ENCODE data around the gene GALNT17. TPM values are rescaled to one million over a fixed set of nuclear protein-coding genes. Genes with fewer than 3 reads are reported as not detected.

GALNT17 gene
- total RNA-seq, 1 experiment from 2014 or later = not detected

DNA sequence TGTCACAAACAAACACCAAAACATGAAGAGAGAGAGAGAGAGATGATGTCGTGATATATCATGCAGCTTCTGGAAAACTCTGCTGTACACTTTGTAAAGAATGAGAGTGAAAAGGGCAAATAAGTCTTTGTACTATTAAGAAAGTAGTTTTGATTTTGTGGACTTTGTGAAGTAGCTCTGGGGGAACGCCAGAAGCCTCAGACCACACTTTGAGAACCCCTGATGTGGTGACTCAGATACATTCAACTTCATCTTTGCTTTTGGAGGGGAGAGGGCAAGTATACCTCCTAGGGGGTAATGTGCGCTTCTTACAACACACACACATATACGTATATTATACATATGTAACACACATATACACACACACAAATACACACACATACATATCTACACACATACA, 84.3 kb downstream of the GALNT17 start:
- no TSS peak for BruUV-seq (replicated peaks)
- H3K9me3 ChIP-seq (ENCODE audit: insufficient read depth, low read depth) = no peaks in the 10 kb centered on the region
- ChIA-PET POLR2A (ENCODE audit: unreplicated experiment) (no interaction called here), CTCF (no interaction called here)
- no peak for DNase-seq
- no peak overlapping the region for H3K4me3 ChIP-seq
- H3K79me2 ChIP-seq (ENCODE audit: low read depth) = no peaks in the 10 kb centered on the region
- H3K27me3 ChIP-seq (ENCODE audit: insufficient read depth, low read depth) = no peaks in the 10 kb centered on the region
- H2AFZ ChIP-seq = no peak overlapping the region
- no peaks in the 10 kb centered on the region for H3F3A ChIP-seq (ENCODE audit: insufficient read depth, low read depth)
- H4K20me1 ChIP-seq (ENCODE audit: insufficient read depth) = no peaks in the 10 kb centered on the region
- H3K36me3 ChIP-seq (ENCODE audit: low read depth) = no peaks in the 10 kb centered on the region
- TF ChIP-seq, protein P1, sequence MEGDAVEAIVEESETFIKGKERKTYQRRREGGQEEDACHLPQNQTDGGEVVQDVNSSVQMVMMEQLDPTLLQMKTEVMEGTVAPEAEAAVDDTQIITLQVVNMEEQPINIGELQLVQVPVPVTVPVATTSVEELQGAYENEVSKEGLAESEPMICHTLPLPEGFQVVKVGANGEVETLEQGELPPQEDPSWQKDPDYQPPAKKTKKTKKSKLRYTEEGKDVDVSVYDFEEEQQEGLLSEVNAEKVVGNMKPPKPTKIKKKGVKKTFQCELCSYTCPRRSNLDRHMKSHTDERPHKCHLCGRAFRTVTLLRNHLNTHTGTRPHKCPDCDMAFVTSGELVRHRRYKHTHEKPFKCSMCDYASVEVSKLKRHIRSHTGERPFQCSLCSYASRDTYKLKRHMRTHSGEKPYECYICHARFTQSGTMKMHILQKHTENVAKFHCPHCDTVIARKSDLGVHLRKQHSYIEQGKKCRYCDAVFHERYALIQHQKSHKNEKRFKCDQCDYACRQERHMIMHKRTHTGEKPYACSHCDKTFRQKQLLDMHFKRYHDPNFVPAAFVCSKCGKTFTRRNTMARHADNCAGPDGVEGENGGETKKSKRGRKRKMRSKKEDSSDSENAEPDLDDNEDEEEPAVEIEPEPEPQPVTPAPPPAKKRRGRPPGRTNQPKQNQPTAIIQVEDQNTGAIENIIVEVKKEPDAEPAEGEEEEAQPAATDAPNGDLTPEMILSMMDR (conservative IDR thresholded peaks at IDR 0.05) = no peak
- TF ChIP-seq EZH2 (IDR thresholded peaks at IDR 0.05; ENCODE audit: low read depth) = no peak
- intact Hi-C loops (cut with micrococcal nuclease; ENCODE audit: unreplicated experiment) = no loop called here
- no peaks in the 10 kb centered on the region for H3K4me1 ChIP-seq (replicated peaks; ENCODE audit: insufficient read depth)
- no peak overlapping the region for H3K4me2 ChIP-seq
- H3K27ac ChIP-seq = no peak overlapping the region
- no peaks in the 10 kb centered on the region for H3K9me2 ChIP-seq (ENCODE audit: insufficient read depth)

DNA sequence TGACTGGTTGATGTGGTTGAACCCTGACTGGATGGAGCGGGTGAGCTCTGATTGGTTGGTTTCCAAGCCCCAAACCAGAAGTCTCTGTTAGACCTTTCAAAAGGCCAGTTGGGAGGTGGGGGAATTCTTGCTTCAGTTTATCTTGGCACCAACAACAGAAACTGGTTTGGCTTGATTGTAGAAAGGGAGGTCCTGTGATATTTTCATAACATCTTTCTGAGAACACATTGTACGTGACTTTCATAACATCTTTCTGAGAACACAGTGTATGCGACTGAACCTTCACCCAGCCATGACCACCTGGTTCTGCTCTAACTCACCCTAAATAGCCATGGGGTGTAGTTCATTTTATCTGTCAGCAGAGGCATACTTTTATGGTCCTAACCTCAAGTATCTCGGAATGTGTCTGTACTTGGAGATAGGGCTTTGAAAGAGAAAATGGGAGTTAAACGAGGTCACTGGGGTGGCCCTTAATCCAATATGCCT, 88.3 kb downstream of the GALNT17 start:
- Histone ChIP-seq H3K4me2 (no peak overlapping the region), H3K9me2 (ENCODE audit: insufficient read depth) (no peaks in the 10 kb centered on the region), H3K27me3 (ENCODE audit: insufficient read depth, low read depth) (peaks cover 2% of the 10 kb centered on the region; the same call in 1 of the 2 replicates), H3K36me3 (ENCODE audit: low read depth) (no peaks in the 10 kb centered on the region), H3K4me1 (replicated peaks; ENCODE audit: insufficient read depth) (no peaks in the 10 kb centered on the region), H3K27ac (no peak overlapping the region), H3K4me3 (no peak overlapping the region), H3K79me2 (ENCODE audit: low read depth) (no peaks in the 10 kb centered on the region), H3F3A (ENCODE audit: insufficient read depth, low read depth) (no peaks in the 10 kb centered on the region), H3K9me3 (ENCODE audit: insufficient read depth, low read depth) (no peaks in the 10 kb centered on the region), H4K20me1 (ENCODE audit: insufficient read depth) (no peaks in the 10 kb centered on the region), H2AFZ (no peak overlapping the region)
- no peak for TF ChIP-seq EZH2 (IDR thresholded peaks at IDR 0.05; ENCODE audit: low read depth)
- TF ChIP-seq, protein P1 (conservative IDR thresholded peaks at IDR 0.05) = no peak
- no TSS peak for BruUV-seq (replicated peaks)
- CTCF ChIA-PET = no interaction called here
- intact Hi-C loops (cut with micrococcal nuclease; ENCODE audit: unreplicated experiment) = no loop called here
- DNase-seq = no peak
- POLR2A ChIA-PET (ENCODE audit: unreplicated experiment) = no interaction called here

DNA sequence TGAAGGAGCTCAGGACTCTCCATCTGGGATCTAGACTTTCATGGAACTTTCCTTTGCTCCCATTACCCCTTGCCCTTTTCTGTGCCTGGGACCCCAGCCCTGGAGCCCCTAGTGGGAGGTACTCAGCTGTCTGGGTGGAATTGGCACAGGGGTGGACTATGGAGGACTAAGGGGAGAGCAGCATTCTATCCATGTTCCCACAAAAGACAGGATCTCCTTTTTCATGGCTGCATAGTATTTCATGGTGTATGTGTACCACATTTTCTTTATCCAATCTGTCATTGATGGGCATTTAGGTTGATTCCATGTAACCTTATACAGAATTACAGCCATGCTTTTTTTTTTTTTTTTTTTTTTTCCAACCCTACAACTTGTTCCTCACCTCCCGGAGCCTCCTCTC, 89.1 kb downstream of the GALNT17 start:
- intact Hi-C loops (cut with micrococcal nuclease; ENCODE audit: unreplicated experiment) = no loop called here
- Histone ChIP-seq H3K4me1 (replicated peaks; ENCODE audit: insufficient read depth) (no peaks in the 10 kb centered on the region), H3K9me3 (ENCODE audit: insufficient read depth, low read depth) (no peaks in the 10 kb centered on the region), H3K79me2 (ENCODE audit: low read depth) (no peaks in the 10 kb centered on the region), H3K27ac (no peak overlapping the region), H3K36me3 (ENCODE audit: low read depth) (no peaks in the 10 kb centered on the region), H3K4me2 (no peak overlapping the region), H3K27me3 (ENCODE audit: insufficient read depth, low read depth) (peaks cover 8% of the 10 kb centered on the region; the same call in 1 of the 2 replicates), H3K4me3 (no peak overlapping the region), H2AFZ (no peak overlapping the region), H3K9me2 (ENCODE audit: insufficient read depth) (no peaks in the 10 kb centered on the region), H4K20me1 (ENCODE audit: insufficient read depth) (no peaks in the 10 kb centered on the region), H3F3A (ENCODE audit: insufficient read depth, low read depth) (no peaks in the 10 kb centered on the region)
- CTCF ChIA-PET = no interaction called here
- no TSS peak for BruUV-seq (replicated peaks)
- POLR2A ChIA-PET (ENCODE audit: unreplicated experiment) = no interaction called here
- TF ChIP-seq EZH2 (IDR thresholded peaks at IDR 0.05; ENCODE audit: low read depth) = no peak
- TF ChIP-seq, protein P1 (conservative IDR thresholded peaks at IDR 0.05) = no peak
- DNase-seq = no peak
